BLaER1 treated with 17β-estradiol and CSF1 and Interleukin-3, amounts not matched to agents 10 nM and 100 nM (cell line): Measurements from ENCODE around the gene MYO1D.

Experiments used
- H3K27ac ChIP-seq, 11 experiments: shearing (Covaris generic); formaldehyde crosslinking; 2 replicates each; pipeline ENCODE4 v1.8.1; 2022
- H3K27me3 ChIP-seq, 11 experiments: shearing (Covaris generic); formaldehyde crosslinking; 2 replicates each; pipeline ENCODE4 v1.8.1; 2022
- H3K36me3 ChIP-seq, 11 experiments: shearing (Covaris generic); formaldehyde crosslinking; 2 replicates each; pipeline ENCODE4 v1.8.1; 2022
- H3K4me1 ChIP-seq, 10 experiments: shearing (Covaris generic); formaldehyde crosslinking; 2 replicates each; pipeline ENCODE4 v1.8.1; 2022
- H3K4me2 ChIP-seq, 11 experiments: shearing (Covaris generic); formaldehyde crosslinking; 2 replicates each; pipeline ENCODE4 v1.8.1; 2022
- H3K4me3 ChIP-seq, 10 experiments: shearing (Covaris generic); formaldehyde crosslinking; 2 replicates each; pipeline ENCODE4 v1.8.1; 2022
- H3K9ac ChIP-seq, 11 experiments: shearing (Covaris generic); formaldehyde crosslinking; 2 replicates each; pipeline ENCODE4 v1.8.1; 2022
- H3K9me3 ChIP-seq, 11 experiments: shearing (Covaris generic); formaldehyde crosslinking; replicated peaks in 1 of 11; 2 replicates each; pipeline ENCODE4 v1.8.1; 2022
- H4K20me1 ChIP-seq, 11 experiments: shearing (Covaris generic); formaldehyde crosslinking; 2 replicates each; pipeline ENCODE4 v1.8.1; 2022
- Cebpa-rat ChIP-seq, 11 experiments: shearing (Covaris generic); IDR thresholded peaks; 2 replicates each; pipeline ENCODE4 v1.8.1; 2022

Gene MYO1D

DNA sequence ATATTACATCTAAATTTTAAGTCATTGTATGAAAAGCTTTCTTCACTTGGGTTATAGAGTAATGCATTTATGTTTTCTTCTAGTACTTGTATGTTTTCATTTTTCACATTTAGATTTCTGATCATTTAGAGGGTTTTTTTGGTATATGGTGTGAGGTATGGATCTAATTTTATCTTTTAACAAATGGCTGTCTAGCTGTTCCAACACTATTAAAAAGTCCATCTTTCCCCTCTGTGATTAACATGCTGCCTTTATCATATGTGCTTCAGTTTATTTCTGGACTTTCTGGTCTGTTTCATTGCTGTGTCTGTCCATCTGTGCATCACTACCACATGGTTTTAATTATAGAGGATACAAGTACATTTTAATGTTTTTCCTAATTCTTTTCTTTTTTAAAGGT lies 163.8 kb downstream of the MYO1D start:
- Histone ChIP-seq H3K4me3 (no peak overlapping the region), H3K4me1 (no peaks in the 10 kb centered on the region), H3K9me3 (peaks cover 0 to 3% (median 0%) of the 10 kb centered on the region in 11 experiments; a peak in 2 of 22 replicates), H3K9ac (no peak overlapping the region), H3K27ac (no peak overlapping the region), H4K20me1 (no peaks in the 10 kb centered on the region), H3K36me3 (peaks cover 0 to 5% (median 0%) of the 10 kb centered on the region in 11 experiments; a peak in 1 of 22 replicates), H3K27me3 (no peaks in the 10 kb centered on the region), H3K4me2 (no peak overlapping the region)
- TF ChIP-seq Cebpa-rat (IDR thresholded peaks at IDR 0.05), result no peak

DNA sequence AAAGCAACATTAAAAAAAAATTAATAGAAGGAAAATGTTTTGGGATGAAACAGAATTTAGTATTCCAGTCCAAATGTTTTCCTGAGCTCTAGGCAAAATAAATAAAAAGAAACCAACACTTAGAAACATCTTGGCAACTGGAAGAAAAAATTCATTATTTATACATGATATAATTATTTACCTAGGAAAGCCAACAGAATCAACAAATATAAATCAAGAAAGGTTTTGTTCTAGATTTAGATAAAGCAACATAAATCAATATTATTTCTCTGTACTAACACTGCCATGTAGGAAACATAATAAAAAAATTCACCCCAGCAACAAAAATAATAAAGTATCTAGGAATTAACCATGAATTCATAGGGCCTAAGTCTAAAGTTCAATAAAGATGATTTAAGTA lies 167.4 kb downstream of the MYO1D start:
- no peaks in the 10 kb centered on the region for H3K4me1 ChIP-seq

DNA sequence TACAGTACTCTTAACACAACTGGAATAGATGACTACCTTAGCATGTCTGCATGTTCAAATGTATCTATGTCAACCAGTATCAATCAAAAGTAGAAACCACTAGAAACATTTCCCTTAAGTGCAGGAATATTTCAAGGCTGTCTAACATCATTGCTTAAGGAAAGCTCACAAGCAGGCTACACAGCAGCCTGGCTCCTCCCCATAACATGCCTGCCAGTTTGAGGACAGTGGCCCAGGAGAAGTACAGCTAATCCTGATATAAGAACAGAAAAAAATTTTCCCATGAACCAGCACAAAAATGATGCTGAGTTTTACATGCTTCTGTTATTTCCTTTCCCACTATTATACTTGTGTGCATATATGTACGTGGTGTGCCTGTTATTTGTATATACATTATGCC lies 175.1 kb downstream of the MYO1D start:
- no peaks in the 10 kb centered on the region for H4K20me1 ChIP-seq
- no peak for TF ChIP-seq Cebpa-rat (IDR thresholded peaks at IDR 0.05)
- H3K27me3 ChIP-seq, result no peaks in the 10 kb centered on the region
- no peaks in the 10 kb centered on the region for H3K4me1 ChIP-seq
- no peaks in the 10 kb centered on the region for H3K9me3 ChIP-seq
- no peak overlapping the region for H3K4me3 ChIP-seq
- no peak overlapping the region for H3K9ac ChIP-seq
- H3K4me2 ChIP-seq, result no peak overlapping the region
- H3K27ac ChIP-seq, result no peak overlapping the region
- no peaks in the 10 kb centered on the region for H3K36me3 ChIP-seq

More for the DNA sequence above, 167.4 kb downstream of the MYO1D start:
- H3K9me3 ChIP-seq, result no peaks in the 10 kb centered on the region; a peak in 1 of 22 replicates
- H3K27ac ChIP-seq, result no peak overlapping the region
- no peaks in the 10 kb centered on the region for H3K27me3 ChIP-seq
- peaks cover 0 to 5% (median 0%) of the 10 kb centered on the region in 11 experiments; a peak in 1 of 22 replicates for H3K36me3 ChIP-seq
- H3K4me2 ChIP-seq, result no peak overlapping the region
- no peaks in the 10 kb centered on the region for H4K20me1 ChIP-seq
- H3K4me3 ChIP-seq, result no peak overlapping the region
- no peak overlapping the region for H3K9ac ChIP-seq
- no peak for TF ChIP-seq Cebpa-rat (IDR thresholded peaks at IDR 0.05)

DNA sequence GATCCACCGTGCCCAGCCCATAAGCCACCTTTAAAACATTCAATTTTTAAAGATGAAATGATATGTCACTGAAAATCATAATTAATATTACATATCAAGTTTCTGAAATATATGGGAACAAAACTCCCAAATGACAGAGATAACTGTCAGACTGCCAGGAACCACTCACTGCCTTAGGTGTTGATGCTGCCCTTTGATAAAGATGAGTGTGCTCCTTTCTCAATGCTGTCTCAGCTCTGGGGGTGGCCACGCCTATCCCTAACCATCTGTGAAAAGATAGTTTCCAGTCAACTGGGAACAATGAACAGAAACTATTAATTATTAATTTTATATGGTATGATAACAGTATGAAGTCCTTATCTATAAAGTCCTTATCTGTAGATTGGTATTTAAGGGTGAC lies 177.7 kb downstream of the MYO1D start:
- no peak for TF ChIP-seq Cebpa-rat (IDR thresholded peaks at IDR 0.05)
- H3K27me3 ChIP-seq, result no peaks in the 10 kb centered on the region

DNA sequence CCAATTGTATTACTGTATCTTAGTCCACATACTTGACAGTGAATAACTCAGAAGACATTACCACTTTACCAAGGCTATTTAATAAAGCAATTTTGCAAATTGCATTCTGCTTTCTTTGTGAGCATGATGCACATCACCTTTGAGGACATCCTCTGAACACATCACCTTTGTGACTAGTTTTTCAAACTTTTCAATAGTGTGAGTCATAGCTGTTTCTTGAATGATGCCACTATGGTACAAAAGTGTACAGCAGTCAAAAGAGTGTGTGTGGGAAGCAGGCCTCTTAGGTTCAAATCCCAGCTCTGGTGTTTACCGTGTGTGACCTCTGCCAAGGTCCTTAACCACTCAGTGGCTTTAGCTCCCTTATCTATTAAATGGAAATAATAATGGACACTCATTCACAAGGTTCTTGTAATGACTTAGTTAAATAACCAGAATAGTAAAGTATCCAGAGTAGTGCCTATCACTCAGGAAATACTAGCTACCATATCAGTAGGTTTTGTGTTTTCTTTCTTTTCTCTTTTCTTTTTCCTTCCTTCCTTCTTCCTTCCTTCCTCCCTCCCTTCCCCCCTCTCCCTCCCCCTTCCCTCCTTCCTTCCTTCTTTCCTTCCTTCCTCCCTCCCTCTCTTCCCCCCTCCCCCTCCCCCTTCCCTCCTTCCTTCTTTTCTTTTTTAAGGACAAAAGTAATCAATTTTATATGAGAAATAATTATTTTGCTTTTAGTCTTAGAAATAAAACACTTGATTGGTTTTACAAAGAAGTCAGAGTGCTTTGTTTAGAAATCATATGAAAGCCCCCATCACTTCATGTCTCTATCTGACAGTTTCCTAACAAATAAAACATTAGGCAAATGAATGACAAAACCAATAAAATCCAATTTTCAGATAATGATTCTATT lies 178.9 kb downstream of the MYO1D start:
- no peak overlapping the region for H3K9ac ChIP-seq
- no peaks in the 10 kb centered on the region for H3K36me3 ChIP-seq
- no peak overlapping the region for H3K27ac ChIP-seq
- H3K4me3 ChIP-seq, result no peak overlapping the region
- H3K4me1 ChIP-seq, result peaks cover 0 to 5% (median 0%) of the 10 kb centered on the region in 10 experiments; a peak in 2 of 20 replicates
- peaks cover 0 to 4% (median 0%) of the 10 kb centered on the region in 11 experiments; a peak in 2 of 22 replicates for H3K9me3 ChIP-seq
- no peak for TF ChIP-seq Cebpa-rat (IDR thresholded peaks at IDR 0.05)
- no peaks in the 10 kb centered on the region for H3K27me3 ChIP-seq
- no peaks in the 10 kb centered on the region for H4K20me1 ChIP-seq
- H3K4me2 ChIP-seq, result no peak overlapping the region

More for the DNA sequence above, 177.7 kb downstream of the MYO1D start:
- Histone ChIP-seq H3K4me2 (no peak overlapping the region), H3K4me1 (no peaks in the 10 kb centered on the region), H3K27ac (no peak overlapping the region), H3K9me3 (peaks cover 0 to 4% (median 0%) of the 10 kb centered on the region in 11 experiments; a peak in 2 of 22 replicates), H3K4me3 (no peak overlapping the region), H3K9ac (no peak overlapping the region), H4K20me1 (no peaks in the 10 kb centered on the region), H3K36me3 (no peaks in the 10 kb centered on the region)

DNA sequence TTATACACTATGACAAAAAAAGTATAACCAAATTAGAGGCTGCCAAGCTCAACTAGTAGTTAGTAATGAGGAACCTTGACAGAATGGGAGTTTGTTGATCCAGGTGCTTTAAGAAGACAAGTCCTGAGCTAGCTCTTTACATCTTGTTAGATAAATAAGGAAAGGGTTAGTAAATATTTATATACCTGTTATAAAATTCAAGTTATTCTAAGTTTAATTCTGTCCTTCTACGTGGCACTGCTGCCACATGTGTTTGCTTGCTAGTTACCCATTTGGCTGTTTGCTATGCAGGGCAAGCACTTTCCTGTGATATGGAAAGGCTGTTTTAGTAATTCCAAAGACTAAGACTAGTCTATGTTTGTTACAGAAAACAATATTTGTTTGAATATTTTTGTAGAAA lies 180.5 kb downstream of the MYO1D start:
- Histone ChIP-seq H4K20me1 (no peaks in the 10 kb centered on the region), H3K9me3 (peaks cover 0 to 4% (median 0%) of the 10 kb centered on the region in 11 experiments; a peak in 2 of 22 replicates), H3K36me3 (no peaks in the 10 kb centered on the region), H3K4me1 (peaks cover 0 to 6% (median 0%) of the 10 kb centered on the region in 10 experiments; a peak in 2 of 20 replicates), H3K9ac (no peak overlapping the region), H3K4me2 (no peak overlapping the region), H3K27me3 (no peaks in the 10 kb centered on the region), H3K4me3 (no peak overlapping the region), H3K27ac (no peak overlapping the region)
- TF ChIP-seq Cebpa-rat (IDR thresholded peaks at IDR 0.05), result no peak

DNA sequence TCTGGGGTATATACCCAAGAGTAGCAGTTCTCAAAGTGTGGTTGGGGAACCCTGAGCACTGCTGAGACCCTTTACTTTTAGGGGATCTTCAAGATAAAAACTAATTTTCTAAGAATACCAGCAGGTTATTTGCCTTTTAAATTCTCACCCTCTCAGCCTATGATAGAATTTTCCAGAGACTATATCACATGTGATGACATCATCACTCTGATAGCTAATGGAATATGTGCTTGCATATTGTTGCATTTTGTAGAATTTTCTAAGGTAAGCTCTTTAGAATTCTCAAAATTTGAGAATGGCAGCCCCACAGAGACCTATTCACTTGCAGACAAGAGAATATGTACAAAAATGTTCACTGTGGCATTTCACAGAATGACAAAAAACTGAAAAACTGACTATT lies 181.1 kb downstream of the MYO1D start:
- TF ChIP-seq Cebpa-rat (IDR thresholded peaks at IDR 0.05), result no peak
- H4K20me1 ChIP-seq, result no peaks in the 10 kb centered on the region
- H3K4me3 ChIP-seq, result no peak overlapping the region
- no peaks in the 10 kb centered on the region for H3K36me3 ChIP-seq
- H3K4me2 ChIP-seq, result no peak overlapping the region
- peaks cover 0 to 4% (median 0%) of the 10 kb centered on the region in 11 experiments; a peak in 2 of 22 replicates for H3K9me3 ChIP-seq
- no peak overlapping the region for H3K27ac ChIP-seq
- H3K9ac ChIP-seq, result no peak overlapping the region
- H3K27me3 ChIP-seq, result no peaks in the 10 kb centered on the region
- peaks cover 0 to 6% (median 0%) of the 10 kb centered on the region in 10 experiments; a peak in 2 of 20 replicates for H3K4me1 ChIP-seq

DNA sequence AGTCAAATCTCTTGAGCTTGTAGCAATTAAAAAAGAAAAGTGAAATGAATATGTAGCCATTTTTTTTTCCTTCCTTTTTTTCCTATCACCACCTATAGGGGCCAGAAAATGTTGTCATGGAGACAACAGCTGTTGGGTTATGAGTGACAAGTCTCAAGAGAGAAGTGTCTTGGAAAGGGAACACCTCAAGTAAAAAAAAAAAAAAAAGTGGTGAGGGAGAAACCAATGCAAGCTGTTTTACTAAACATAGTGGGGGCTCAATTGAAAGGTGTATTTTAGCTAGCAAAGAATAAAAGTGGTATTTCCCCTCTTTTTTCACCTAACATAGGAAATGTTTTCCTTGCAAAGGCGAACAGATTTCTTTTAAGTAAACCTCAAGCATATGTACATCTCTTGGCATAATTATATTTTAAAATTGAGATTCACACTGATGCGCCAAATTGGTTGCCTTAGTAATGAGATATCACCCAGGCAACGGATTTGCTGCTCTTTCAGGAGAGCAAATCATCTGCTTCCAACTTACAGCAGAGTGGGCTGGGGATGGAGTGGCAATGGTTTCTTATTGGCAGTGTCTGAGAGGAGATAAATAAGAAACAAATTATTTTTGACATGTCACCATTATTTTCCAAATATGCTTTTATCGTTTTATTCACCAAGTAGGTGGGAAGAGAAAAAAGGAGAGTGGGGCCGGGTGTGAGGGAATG lies 183.6 kb downstream of the MYO1D start:
- Histone ChIP-seq H3K4me2 (peak overlapping the region in 1 of 11 experiments; percentile 16; a peak in 3 of 22 replicates), H3K4me3 (no peak overlapping the region), H3K9ac (no peak overlapping the region), H4K20me1 (no peaks in the 10 kb centered on the region), H3K36me3 (no peaks in the 10 kb centered on the region), H3K4me1 (peaks cover 0 to 22% (median 5%) of the 10 kb centered on the region in 10 experiments; a peak in 9 of 20 replicates), H3K27ac (no peak overlapping the region), H3K9me3 (peaks cover 0 to 4% (median 0%) of the 10 kb centered on the region in 11 experiments; a peak in 2 of 22 replicates), H3K27me3 (no peaks in the 10 kb centered on the region)
- no peak for TF ChIP-seq Cebpa-rat (IDR thresholded peaks at IDR 0.05)

DNA sequence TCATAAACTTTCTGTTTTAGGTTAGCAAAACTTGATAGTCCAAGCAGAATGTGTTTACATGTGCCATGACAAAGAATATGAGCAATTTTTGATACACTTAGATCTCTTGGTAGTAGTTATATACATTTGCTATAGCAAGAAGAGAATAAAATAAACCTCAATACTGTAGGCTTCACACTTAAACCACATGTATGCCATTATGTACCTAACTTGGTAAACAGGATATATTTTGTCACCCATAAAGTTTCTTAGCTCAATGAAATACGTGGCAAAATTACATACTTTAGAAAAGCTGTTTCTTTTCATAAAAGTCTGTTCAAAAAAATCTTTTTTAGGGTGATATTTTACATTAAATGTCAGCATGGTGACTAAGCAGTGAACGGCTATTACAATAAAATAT lies 184.7 kb downstream of the MYO1D start:
- Histone ChIP-seq H3K9ac (no peak overlapping the region), H3K9me3 (peaks cover 0 to 4% (median 0%) of the 10 kb centered on the region in 11 experiments; a peak in 2 of 22 replicates), H4K20me1 (no peaks in the 10 kb centered on the region), H3K36me3 (no peaks in the 10 kb centered on the region), H3K27ac (no peak overlapping the region), H3K4me3 (no peak overlapping the region), H3K4me2 (no peak overlapping the region), H3K27me3 (no peaks in the 10 kb centered on the region), H3K4me1 (peaks cover 0 to 22% (median 5%) of the 10 kb centered on the region in 10 experiments; a peak in 9 of 20 replicates)
- no peak for TF ChIP-seq Cebpa-rat (IDR thresholded peaks at IDR 0.05)
